GM21360 (cell line): ENCODE data around the gene OR10G7.
"Not testable (repeated sequence)": the region's sequence is repeated elsewhere in the genome, so short reads cannot be mapped to it uniquely, and the experiment has no call there.

Source experiments
- ATAC-seq: cut with Tn5 transposase; IDR thresholded peaks from one replicate; pipeline ENCODE4 v1.9.1; 2021; ENCODE audit warnings: mild to moderate bottlenecking, moderate library complexity; ENCODE audit not compliant: unreplicated experiment

Gene OR10G7

DNA sequence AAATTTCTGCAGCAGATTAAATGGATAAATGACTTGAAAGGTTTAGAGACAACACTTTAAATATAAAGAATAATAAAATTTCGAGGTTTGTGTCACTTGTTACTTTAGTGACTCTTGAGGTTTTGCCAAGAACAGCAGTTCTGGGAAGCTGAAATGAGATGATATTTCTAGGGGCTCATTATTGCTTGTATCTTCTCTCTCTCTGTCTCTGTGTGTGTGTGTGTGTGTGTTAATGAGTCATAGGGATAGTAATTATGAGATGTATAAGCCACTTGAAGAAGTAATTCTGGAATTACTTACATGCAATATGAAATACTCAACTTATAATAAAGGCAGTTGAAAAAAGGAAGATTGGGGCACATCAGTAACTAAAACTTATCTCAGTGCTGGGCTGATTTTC is 9.6 kb upstream of the OR10G7 start:
- ATAC-seq: no peak

DNA sequence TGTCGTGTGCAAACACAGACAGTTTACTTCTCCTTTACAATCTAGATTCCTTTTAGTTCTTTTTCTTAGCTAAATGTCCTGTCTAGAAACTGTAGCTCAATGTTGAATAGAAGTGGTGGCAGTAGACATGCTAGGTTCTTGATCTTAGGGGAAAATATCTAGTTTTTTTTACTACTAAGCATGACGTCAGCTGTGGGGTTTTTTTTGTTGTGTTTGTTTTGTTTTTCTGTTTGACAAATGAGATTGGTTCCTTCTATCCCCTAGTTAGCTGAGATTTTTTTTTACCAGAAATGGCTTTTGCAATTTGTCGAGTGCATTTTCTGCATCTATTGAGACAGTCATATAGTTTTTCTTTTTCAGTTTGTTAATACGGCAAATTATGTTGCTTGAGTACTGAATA is 2.3 kb upstream of the OR10G7 start:
- ATAC-seq: no peak

DNA sequence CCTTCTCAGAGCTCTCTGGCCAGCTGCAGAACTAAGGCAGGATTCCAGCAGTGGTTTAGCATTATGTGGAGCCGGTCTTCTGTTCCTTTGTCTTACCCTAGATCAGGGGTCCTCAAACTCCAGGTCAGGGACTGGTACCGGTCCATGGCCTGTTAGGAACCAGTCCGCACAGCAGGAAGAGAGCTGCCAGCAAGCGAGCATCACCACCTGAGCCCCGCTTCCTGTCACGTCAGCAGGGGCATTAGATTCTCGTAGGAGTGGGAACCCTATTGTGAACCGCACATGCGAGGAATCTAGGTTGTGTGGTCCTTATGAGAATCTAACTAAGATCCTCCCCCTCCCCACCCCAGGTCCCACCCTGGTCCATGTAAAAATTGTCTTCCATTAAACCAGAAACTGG is 1.6 kb downstream of the OR10G7 start:
- no peak for ATAC-seq

DNA sequence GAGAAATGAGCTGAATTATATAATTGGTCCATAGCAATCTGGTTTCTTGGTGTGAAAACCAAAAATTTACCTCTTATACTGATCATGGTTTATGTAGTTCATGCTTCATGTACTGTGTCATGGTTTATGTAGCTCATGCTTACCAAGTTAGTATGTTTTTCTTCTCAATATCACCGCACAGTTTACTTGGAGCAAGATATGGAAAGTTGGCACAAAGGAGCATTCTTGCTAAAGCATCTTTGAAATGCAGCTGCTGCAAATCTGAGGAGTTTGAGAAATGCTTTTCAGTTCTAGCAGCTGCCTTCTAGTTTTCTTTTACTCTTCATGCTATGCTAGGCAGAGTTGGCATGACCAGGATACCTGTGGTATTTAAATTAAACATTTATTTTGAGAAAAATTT is 4.5 kb downstream of the OR10G7 start:
- ATAC-seq: no peak

DNA sequence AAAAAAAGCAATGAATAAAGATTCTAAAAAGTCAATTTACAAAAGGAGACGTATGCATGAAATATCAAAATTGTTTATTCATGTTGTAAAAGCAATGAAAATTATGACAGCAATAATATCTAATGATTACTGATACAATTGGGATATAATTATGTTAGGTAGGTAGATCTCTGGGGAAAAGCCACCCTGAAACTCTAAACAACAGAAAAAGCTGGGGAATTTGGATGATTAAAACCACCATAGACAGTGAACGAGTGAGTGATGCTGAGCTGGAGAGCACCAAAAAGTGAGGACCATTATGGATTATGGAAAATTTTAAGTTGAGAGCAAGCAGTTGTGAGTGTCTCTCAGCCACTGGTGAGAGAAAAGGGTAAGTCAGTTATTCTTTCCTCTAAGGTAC is 14.6 kb downstream of the OR10G7 start, which contains the start of gene OR10G8:
Gene OR10G8, plus strand, starts transcription at position 301 of the 400 bp plus-strand sequence. CDS start 2,825 bp downstream, outside the sequence.
- no peak for ATAC-seq

DNA sequence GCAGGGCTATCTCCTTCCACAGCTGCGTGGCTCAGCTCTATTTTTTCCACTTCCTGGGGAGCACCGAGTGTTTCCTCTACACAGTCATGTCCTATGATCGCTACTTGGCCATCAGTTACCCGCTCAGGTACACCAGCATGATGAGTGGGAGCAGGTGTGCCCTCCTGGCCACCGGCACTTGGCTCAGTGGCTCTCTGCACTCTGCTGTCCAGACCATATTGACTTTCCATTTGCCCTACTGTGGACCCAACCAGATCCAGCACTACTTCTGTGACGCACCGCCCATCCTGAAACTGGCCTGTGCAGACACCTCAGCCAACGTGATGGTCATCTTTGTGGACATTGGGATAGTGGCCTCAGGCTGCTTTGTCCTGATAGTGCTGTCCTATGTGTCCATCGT is 25.3 kb downstream of the OR10G7 start:
- ATAC-seq: not testable (repeated sequence)

DNA sequence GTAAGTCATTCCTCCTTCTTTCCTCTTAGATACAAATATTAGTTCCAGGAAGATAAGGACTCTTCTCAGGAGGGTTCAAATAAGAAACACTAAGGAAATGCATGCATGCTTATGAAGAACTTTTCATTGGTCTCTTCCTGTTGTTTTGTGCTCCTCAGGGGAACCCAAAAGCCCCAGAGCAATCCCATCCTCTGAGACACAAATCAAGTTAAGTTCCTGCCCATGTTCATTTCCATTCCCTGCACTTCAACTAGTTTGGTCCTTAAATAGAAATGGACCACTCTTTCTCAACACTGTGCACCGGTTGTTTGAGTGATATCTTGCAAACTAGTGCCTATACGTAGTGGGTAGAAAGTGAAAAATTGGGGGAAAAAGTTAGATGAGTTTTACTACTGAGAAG is 28.4 kb downstream of the OR10G7 start, which contains the start of gene OR10G4:
Gene OR10G4, plus strand, starts transcription at position 301 of the 400 bp plus-strand sequence. CDS start 2,578 bp downstream, outside the sequence.
- ATAC-seq: no peak

DNA sequence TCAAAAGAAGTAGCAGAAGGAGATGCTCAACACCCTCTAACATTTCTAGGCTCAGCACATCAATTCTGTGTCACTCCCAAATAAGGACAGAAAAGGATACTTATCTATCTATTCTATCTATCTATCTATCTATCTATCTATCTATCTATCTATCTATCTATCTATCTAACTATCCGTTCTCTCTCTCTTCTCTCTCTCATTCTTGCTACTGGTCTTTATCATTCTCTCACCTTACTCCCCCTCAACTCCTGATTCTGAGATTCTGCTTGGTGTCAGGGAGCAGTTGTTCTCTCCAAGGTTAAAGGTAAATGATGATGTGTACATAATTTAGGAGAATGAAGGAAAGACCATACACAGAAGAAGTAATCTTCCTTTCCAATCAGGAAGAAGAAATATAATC is 46.0 kb downstream of the OR10G7 start, which contains the start of gene OR10G6:
Gene OR10G6, minus strand, starts transcription at position 43 of the 400 bp plus-strand sequence. Its CDS starts 0 bp downstream, at position 43.
- ATAC-seq: no peak
